Astrocyte (in vitro differentiated cells and primary cell): Measurements from ENCODE around the gene TRAPPC12. TPM values are rescaled to one million over a fixed set of nuclear protein-coding genes. Genes with fewer than 3 reads are reported as not detected.

ENCODE experiments used
- DNase-seq: peaks from one replicate; pipeline ENCODE4 v3.0.0-alpha.2; 2010; ENCODE audit warnings: low read depth
- FAIRE-seq: peaks from 2 replicates; lab custom pipeline; 2011; peaks lifted over from hg19 to GRCh38; lab: Jason Lieb, UNC
- H2AFZ ChIP-seq: 2 replicates; pipeline ENCODE4 v1.6.0; 2012; ENCODE audit warnings: low read depth, low read length, inconsistent platforms
- H3K27ac ChIP-seq: 2 replicates; pipeline ENCODE4 v1.5.1; 2011; ENCODE audit warnings: low read depth, low read length, inconsistent platforms
- H3K27me3 ChIP-seq: 2 replicates; pipeline ENCODE4 v1.6.0; 2011; ENCODE audit warnings: low read length, inconsistent platforms; ENCODE audit not compliant: insufficient read depth
- H3K36me3 ChIP-seq: 2 replicates; pipeline ENCODE4 v1.5.1; 2011; ENCODE audit warnings: low read length, inconsistent platforms; ENCODE audit not compliant: insufficient read depth
- H3K4me1 ChIP-seq: 2 replicates; pipeline ENCODE4 v1.5.1; 2011; ENCODE audit warnings: low read length, inconsistent platforms; ENCODE audit not compliant: insufficient read depth
- H3K4me2 ChIP-seq: 2 replicates; pipeline ENCODE4 v1.6.0; 2012; ENCODE audit warnings: low read length, inconsistent platforms
- H3K4me3 ChIP-seq: 2 replicates; pipeline ENCODE4 v1.5.1; 2011; ENCODE audit warnings: low read depth, mild to moderate bottlenecking, low read length, inconsistent platforms; ENCODE audit not compliant: insufficient read depth
- H3K79me2 ChIP-seq: 2 replicates; pipeline ENCODE4 v1.6.0; 2012; ENCODE audit warnings: mild to moderate bottlenecking, low read length, inconsistent platforms; ENCODE audit not compliant: insufficient read depth
- H3K9ac ChIP-seq: 2 replicates; pipeline ENCODE4 v1.6.0; 2012; ENCODE audit warnings: mild to moderate bottlenecking, low read length, inconsistent platforms
- H3K9me3 ChIP-seq: 2 replicates; pipeline ENCODE4 v1.5.1; 2012; ENCODE audit warnings: low read depth, mild to moderate bottlenecking, low read length, inconsistent platforms; ENCODE audit not compliant: insufficient read depth
- H4K20me1 ChIP-seq: 2 replicates; pipeline ENCODE4 v1.6.0; 2012; ENCODE audit warnings: low read length, inconsistent platforms; ENCODE audit not compliant: insufficient read depth
- H3K27ac Mint-ChIP-seq: one replicate; pipeline ENCODE4 v1.8.0; 2021; ENCODE audit warnings: mild to moderate bottlenecking, mixed read lengths; ENCODE audit not compliant: unreplicated experiment
- H3K27me3 Mint-ChIP-seq: one replicate; pipeline ENCODE4 v1.8.0; 2021; ENCODE audit warnings: low read depth, mixed read lengths; ENCODE audit not compliant: unreplicated experiment
- H3K36me3 Mint-ChIP-seq: one replicate; pipeline ENCODE4 v1.8.0; 2021; ENCODE audit warnings: low read depth, mixed read lengths; ENCODE audit not compliant: unreplicated experiment
- H3K4me1 Mint-ChIP-seq: one replicate; pipeline ENCODE4 v1.8.0; 2021; ENCODE audit warnings: low read depth, mixed read lengths; ENCODE audit not compliant: unreplicated experiment
- H3K4me3 Mint-ChIP-seq: one replicate; pipeline ENCODE4 v1.8.0; 2021; ENCODE audit warnings: mild to moderate bottlenecking, moderate library complexity, mixed read lengths; ENCODE audit not compliant: unreplicated experiment
- H3K9me3 Mint-ChIP-seq: one replicate; pipeline ENCODE4 v1.8.0; 2021; ENCODE audit warnings: mild to moderate bottlenecking, mixed read lengths; ENCODE audit not compliant: unreplicated experiment
- EZH2 ChIP-seq: IDR thresholded peaks from 2 replicates; pipeline ENCODE4 v1.6.1; 2012; ENCODE audit warnings: mild to moderate bottlenecking, low read length, inconsistent platforms; ENCODE audit not compliant: insufficient read depth
- total RNA-seq: library from RNA; stranded (reverse); gene quantifications from 2 replicates; pipeline ENCODE4 v1.2.1, GENCODE V29; 2021
- TF ChIP-seq, protein P1 (sequence below): IDR thresholded peaks from 2 replicates; pipeline ENCODE4 v1.5.1; 2011; ENCODE audit warnings: low read depth, mild to moderate bottlenecking, inconsistent platforms, low read length, moderate library complexity; ENCODE audit not compliant: insufficient read depth

The TRAPPC12 gene
- total RNA-seq, 1 donor from 2014 or later = 62.1 TPM

GRCh38 chr2:3461801-3462492 lies 82.5 kb downstream of the TRAPPC12 start:
- peak; percentile 16 for DNase-seq
- no peak overlapping the region for H3K27ac ChIP-seq
- H3K79me2 ChIP-seq = no peaks in the 10 kb centered on the region
- H3K9me3 ChIP-seq = no peaks in the 10 kb centered on the region
- no peak overlapping the region for H3K4me3 Mint-ChIP-seq
- H2AFZ ChIP-seq = no peak overlapping the region
- peaks cover 4% of the 10 kb centered on the region for H3K36me3 Mint-ChIP-seq
- H3K4me3 ChIP-seq = no peak overlapping the region
- no peak for FAIRE-seq
- H3K9me3 Mint-ChIP-seq = no peaks in the 10 kb centered on the region
- no peaks in the 10 kb centered on the region for H4K20me1 ChIP-seq
- H3K27me3 ChIP-seq = no peaks in the 10 kb centered on the region
- peaks cover 15% of the 10 kb centered on the region for H3K4me1 Mint-ChIP-seq
- no peak overlapping the region for H3K27ac Mint-ChIP-seq
- peaks cover 2% of the 10 kb centered on the region for H3K36me3 ChIP-seq
- TF ChIP-seq, protein P1, sequence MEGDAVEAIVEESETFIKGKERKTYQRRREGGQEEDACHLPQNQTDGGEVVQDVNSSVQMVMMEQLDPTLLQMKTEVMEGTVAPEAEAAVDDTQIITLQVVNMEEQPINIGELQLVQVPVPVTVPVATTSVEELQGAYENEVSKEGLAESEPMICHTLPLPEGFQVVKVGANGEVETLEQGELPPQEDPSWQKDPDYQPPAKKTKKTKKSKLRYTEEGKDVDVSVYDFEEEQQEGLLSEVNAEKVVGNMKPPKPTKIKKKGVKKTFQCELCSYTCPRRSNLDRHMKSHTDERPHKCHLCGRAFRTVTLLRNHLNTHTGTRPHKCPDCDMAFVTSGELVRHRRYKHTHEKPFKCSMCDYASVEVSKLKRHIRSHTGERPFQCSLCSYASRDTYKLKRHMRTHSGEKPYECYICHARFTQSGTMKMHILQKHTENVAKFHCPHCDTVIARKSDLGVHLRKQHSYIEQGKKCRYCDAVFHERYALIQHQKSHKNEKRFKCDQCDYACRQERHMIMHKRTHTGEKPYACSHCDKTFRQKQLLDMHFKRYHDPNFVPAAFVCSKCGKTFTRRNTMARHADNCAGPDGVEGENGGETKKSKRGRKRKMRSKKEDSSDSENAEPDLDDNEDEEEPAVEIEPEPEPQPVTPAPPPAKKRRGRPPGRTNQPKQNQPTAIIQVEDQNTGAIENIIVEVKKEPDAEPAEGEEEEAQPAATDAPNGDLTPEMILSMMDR = peak; percentile 88
- no peak for TF ChIP-seq EZH2
- no peak overlapping the region for H3K4me2 ChIP-seq
- H3K9ac ChIP-seq = no peak overlapping the region
- H3K4me1 ChIP-seq = peaks cover 21% of the 10 kb centered on the region
- H3K27me3 Mint-ChIP-seq = no peaks in the 10 kb centered on the region

- peaks cover 2% of the 10 kb centered on the region for H3K36me3 ChIP-seq
- Mint-ChIP-seq H3K4me3 (no peak overlapping the region), H3K27me3 (no peaks in the 10 kb centered on the region), H3K36me3 (peaks cover 3% of the 10 kb centered on the region), H3K9me3 (no peaks in the 10 kb centered on the region), H3K27ac (no peak overlapping the region), H3K4me1 (peaks cover 15% of the 10 kb centered on the region)
- no peak overlapping the region for H2AFZ ChIP-seq
- H3K27me3 ChIP-seq = no peaks in the 10 kb centered on the region
- no peaks in the 10 kb centered on the region for H3K79me2 ChIP-seq
- no peak overlapping the region for H3K4me2 ChIP-seq
- no peak overlapping the region for H3K27ac ChIP-seq
- DNase-seq (no peak), FAIRE-seq (no peak)
- no peak overlapping the region for H3K9ac ChIP-seq
- no peaks in the 10 kb centered on the region for H4K20me1 ChIP-seq
- H3K9me3 ChIP-seq = no peaks in the 10 kb centered on the region
- TF ChIP-seq EZH2 = no peak
- TF ChIP-seq, protein P1 = no peak
- H3K4me1 ChIP-seq = peaks cover 21% of the 10 kb centered on the region
- no peak overlapping the region for H3K4me3 ChIP-seq
Measured at GRCh38 chr2:3462493-3463104, 83.1 kb downstream of the TRAPPC12 start.
